Heart right ventricle (tissue), 16 donors: ENCODE measurements around the gene KISS1R. TPM values are rescaled to one million over a fixed set of nuclear protein-coding genes. Genes with fewer than 3 reads are reported as not detected.

Source experiments
- ATAC-seq, 8 donors: fragments of 200-7000 bp; cut with Tn5 transposase; one replicate each; pipeline ENCODE4 v1.9.1; 2020; ENCODE audit warnings: mild to moderate bottlenecking in 8 of 8, moderate library complexity in 8 of 8, moderate number of reproducible peaks in 1 of 8
- DNase-seq, 2 donors: peaks; one replicate each; pipeline ENCODE4 v3.0.0-alpha.2; 2020
- H3K27ac ChIP-seq, 10 donors: fragments of 200-600 bp; sonication (generic) in 2 of 10; one replicate each; pipeline versions ENCODE4 v1.5.0 to v1.8.0; 2020 to 2022; ENCODE audit warnings: mild to moderate bottlenecking in 3 of 10
- H3K27me3 ChIP-seq, 7 donors: fragments of 200-600 bp; one replicate each; pipeline ENCODE4 v1.8.0; 2021 to 2022; ENCODE audit warnings: mild to moderate bottlenecking in 2 of 7
- H3K36me3 ChIP-seq, 9 donors: fragments of 200-600 bp; sonication (generic) in 1 of 9; one replicate each; pipeline versions ENCODE4 v1.5.0 to v1.8.0; 2020 to 2022; ENCODE audit warnings: mild to moderate bottlenecking in 2 of 9
- H3K4me1 ChIP-seq, 9 donors: fragments of 200-600 bp; sonication (generic) in 1 of 9; one replicate each; pipeline versions ENCODE4 v1.5.0 to v1.8.0; 2020 to 2022; ENCODE audit warnings: mild to moderate bottlenecking in 4 of 9
- H3K4me3 ChIP-seq, 10 donors: fragments of 200-600 bp; sonication (generic) in 2 of 10; one replicate each; pipeline versions ENCODE4 v1.5.0 to v1.8.0; 2020 to 2022; ENCODE audit warnings: mild to moderate bottlenecking in 7 of 10, moderate library complexity in 2 of 10
- H3K9me3 ChIP-seq, 11 donors: fragments of 200-600 bp in 10 of 11; sonication (generic) in 2 of 11; one replicate each; pipeline versions ENCODE4 v1.5.0 to v1.8.0; 2013 to 2022; ENCODE audit warnings: mild to moderate bottlenecking in 2 of 11, control low read depth in 1 of 11, moderate library complexity in 1 of 11
- WGBS, 2 donors: extraction: QIAGEN DNeasy Blood & Tissue Kit; methylation state at CpG; one replicate each; pipeline ENCODE4 v1.1.7; 2013; ENCODE audit warnings: inconsistent platforms in 1 of 2; 5-methylcytosine and 5-hydroxymethylcytosine counted together
- intact Hi-C, 10 donors: fragments of 100-400 bp; cut with DNase I; formaldehyde crosslinking; loops; one replicate each; pipeline versions ENCODE4 v1.11.1 to v1.14.2; 2022
- polyA plus RNA-seq, 2 donors: library from polyadenylated mRNA; stranded (reverse); fragments of 200-250 nt; gene quantifications; one replicate each; pipeline ENCODE4 v1.2.3, GENCODE V29; 2013
- total RNA-seq, 10 donors: library from RNA; stranded (reverse); fragmentation: NEBNext Ultra II Directional in 3 of 10; extraction: Animal tissue kit (Norgen Biotek cat#: 25700) in 3 of 10; gene quantifications; one replicate each; pipeline versions ENCODE4 v1.2.1 to v1.2.4, GENCODE V29; 2021 to 2023
- TF ChIP-seq, protein P1 (sequence below), 9 donors: fragments of 200-600 bp; sonication (generic) in 2 of 9; IDR thresholded peaks; one replicate each; pipeline versions ENCODE4 v1.5.0 to v1.8.0; 2021 to 2022; ENCODE audit warnings: antibody characterized with exemption in 9 of 9, mild to moderate bottlenecking in 5 of 9, moderate library complexity in 1 of 9
- donor health status: Arrhythmogenic right ventricular cardiomyopathy.
- donor health status: ischemic (EF 13 %, LVEDD 7.1; RV severe dilation, severe dysfunction).
- donor health status: healthy with polysubstance abuse.
- donor health status: DM: no; HTN: yes; CAD: no.
- donor health status: DM: no; HTN: no; CAD: no.
- donor health status: ischemic (EF 25% LVEDD 6.9; RV normal size, moderate dysfunction).
- donor health status: ischemic (EF 25% LVEDD 5.7; RV mildly dilated, moderate dysfunction).
- donor health status: healthy.
- donor health status: DM: yes; HTN: yes; CAD: no.
- donor health status: Ischemic cardiomyopathy.
- donor health status: ischemic (EF 35%, LVEDD 5.7; RV mildly dilated, moderate dysfunction).
- donor health status: nonischemic (EF 11% LVEDD 7.7; RV severe dilation, severe dysfunction).
- donor health status: DM: yes; HTN: yes; CAD: no.
- donor health status: PGD.
- donor health status: ischemic (EF 29% LVEDD 5.4; RV normal size, mild dysfunction).
- donor health status: nonischemic (EF 23%, LVEDD 6.1; RV moderate dilation, normal function).

KISS1R gene
- total and polyA plus RNA-seq, 12 donors = not detected

DNA sequence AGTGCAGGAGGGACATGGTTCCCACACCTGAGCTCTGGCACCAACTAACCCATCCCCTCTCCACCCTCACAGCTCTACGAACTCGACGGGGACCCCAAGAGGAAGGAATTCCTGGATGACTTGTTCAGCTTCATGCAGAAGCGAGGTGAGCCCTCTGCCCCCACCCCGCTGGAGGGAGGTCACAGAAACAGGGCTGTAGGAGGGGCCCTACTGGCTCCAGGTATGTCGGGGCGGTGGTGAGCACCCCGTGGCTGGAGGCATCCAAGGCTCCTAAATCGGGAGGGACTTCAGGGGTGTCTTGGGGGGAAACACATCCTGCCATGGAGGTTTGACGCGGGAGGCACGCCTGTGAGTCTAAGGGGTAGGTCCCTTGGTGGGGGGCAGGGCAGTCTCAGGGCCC lies 42.9 kb downstream of the KISS1R start:
- WGBS, 2 donors = 67 to 68% methylated on average over 12 of the region's 12 CpGs
- Histone ChIP-seq H3K4me3 (no peak overlapping the region), H3K27ac (no peak overlapping the region), H3K27me3 (no peaks in the 10 kb centered on the region), H3K9me3 (no peaks in the 10 kb centered on the region), H3K4me1 (no peaks in the 10 kb centered on the region), H3K36me3 (peaks cover 0 to 37% (median 6%) of the 10 kb centered on the region in 9 donors)
- DNase-seq (no peak), ATAC-seq (no peak)
- intact Hi-C loops = no loop called here
- TF ChIP-seq, protein P1, sequence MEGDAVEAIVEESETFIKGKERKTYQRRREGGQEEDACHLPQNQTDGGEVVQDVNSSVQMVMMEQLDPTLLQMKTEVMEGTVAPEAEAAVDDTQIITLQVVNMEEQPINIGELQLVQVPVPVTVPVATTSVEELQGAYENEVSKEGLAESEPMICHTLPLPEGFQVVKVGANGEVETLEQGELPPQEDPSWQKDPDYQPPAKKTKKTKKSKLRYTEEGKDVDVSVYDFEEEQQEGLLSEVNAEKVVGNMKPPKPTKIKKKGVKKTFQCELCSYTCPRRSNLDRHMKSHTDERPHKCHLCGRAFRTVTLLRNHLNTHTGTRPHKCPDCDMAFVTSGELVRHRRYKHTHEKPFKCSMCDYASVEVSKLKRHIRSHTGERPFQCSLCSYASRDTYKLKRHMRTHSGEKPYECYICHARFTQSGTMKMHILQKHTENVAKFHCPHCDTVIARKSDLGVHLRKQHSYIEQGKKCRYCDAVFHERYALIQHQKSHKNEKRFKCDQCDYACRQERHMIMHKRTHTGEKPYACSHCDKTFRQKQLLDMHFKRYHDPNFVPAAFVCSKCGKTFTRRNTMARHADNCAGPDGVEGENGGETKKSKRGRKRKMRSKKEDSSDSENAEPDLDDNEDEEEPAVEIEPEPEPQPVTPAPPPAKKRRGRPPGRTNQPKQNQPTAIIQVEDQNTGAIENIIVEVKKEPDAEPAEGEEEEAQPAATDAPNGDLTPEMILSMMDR (IDR thresholded peaks at IDR 0.05) = no peak

DNA sequence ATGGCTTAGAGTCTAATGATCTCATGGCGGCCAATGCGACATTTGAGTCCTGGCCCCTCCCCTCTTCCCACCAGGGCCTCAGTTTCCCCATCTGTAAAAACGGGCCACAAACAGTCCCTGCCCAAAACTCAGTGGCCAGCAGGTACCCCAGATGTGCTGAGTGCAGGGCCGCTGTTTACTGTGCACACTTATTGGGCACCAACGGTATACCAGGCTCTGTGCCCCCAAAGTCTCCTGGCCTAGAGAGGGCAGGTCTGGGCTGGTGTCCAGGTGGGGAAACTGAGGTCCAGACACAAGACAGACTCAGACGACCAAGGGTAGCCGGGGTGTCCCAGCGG lies 43.4 kb downstream of the KISS1R start:
- Histone ChIP-seq H3K9me3 (no peaks in the 10 kb centered on the region), H3K4me3 (no peak overlapping the region), H3K27ac (no peak overlapping the region), H3K27me3 (no peaks in the 10 kb centered on the region), H3K4me1 (no peaks in the 10 kb centered on the region), H3K36me3 (peaks cover 0 to 43% (median 12%) of the 10 kb centered on the region in 9 donors)
- ATAC-seq (no peak), DNase-seq (no peak)
- intact Hi-C loops = no loop called here
- 83 to 85% methylated on average over 8 of the region's 8 CpGs for WGBS, 2 donors
- TF ChIP-seq, protein P1 (IDR thresholded peaks at IDR 0.05) = no peak

DNA sequence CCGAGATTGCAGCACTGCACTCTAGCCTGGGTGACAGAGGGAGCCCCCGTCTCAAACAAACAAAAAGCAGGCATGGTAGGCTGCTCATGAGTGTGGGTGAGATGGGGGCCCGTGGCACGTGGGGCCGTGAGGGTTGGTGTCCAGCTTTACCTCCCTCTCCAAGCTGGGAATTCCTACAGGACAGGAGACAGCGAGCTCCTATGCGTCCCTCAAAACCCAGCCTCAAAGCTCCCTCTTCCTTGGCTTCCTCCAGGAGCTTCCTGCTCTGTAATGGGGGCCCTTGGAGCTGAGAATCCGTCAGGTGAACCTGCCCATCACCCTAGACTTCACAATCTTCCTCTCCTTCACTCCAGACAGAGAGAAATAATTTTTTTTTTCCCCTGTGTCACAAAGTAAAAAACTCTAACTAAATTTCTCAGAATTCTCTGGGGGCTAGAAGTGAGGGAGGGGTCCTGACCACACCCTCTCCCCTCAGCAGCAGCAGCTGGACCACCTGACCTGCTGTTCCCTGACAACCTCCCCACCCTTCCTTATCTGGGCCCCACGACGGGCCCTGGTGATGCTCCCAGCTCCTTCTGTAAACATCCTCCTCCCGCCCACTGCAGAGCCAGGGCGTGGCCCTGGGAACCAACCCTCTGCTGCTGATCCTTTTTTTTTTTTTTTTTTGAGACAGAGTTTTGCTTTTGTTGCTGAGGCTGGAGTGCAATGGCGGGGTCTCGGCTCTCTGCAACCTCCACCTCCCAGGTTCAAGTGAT lies 44.9 kb downstream of the KISS1R start:
- Histone ChIP-seq H3K27ac (no peak overlapping the region), H3K4me3 (no peak overlapping the region), H3K4me1 (no peaks in the 10 kb centered on the region), H3K27me3 (no peaks in the 10 kb centered on the region), H3K36me3 (peaks cover 0 to 54% (median 12%) of the 10 kb centered on the region in 9 donors), H3K9me3 (peaks cover 0 to 5% (median 0%) of the 10 kb centered on the region in 11 donors)
- no peak for DNase-seq
- TF ChIP-seq, protein P1 (IDR thresholded peaks at IDR 0.05) = no peak
- 82 to 86% methylated on average over 14 of the region's 14 CpGs for WGBS, 2 donors
- no peak for ATAC-seq
- intact Hi-C loops = no loop called here

DNA sequence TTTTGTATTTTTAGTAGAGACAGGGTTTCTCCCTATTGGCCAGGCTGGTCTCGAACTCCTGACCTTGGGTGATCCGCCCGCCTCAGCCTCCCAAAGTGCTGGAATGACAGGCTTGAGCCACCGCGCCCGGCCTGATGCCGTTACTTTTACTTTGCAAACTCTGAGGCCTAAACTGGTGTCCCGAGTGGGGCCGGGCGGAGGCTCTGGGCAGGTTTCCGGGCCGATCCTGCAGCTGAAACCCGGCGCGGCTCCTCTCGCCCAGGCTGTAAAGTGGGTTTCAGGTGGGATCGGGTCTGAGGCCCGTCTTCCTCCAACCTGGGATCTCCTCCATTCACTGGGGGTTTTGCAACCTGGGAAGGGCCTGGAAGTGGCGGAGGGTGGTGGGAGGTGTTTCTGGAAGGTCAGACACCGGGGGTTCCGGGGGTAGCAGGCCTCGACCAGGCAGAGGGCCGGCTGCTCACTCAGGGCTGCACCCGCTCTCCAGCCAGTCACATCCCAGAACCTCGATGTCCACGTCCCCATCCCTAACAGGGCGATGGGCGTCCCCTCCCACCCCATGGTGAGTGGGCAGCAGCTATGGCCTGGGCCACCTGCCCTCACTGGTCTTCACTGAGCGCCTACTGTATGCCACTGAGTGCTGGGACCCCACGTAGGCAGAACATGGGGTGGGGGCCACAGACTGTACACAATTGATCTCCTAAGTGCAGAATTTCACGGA lies 45.7 kb downstream of the KISS1R start:
- WGBS, 2 donors = 91 to 92% methylated on average over 31 of the region's 31 CpGs
- H3K4me3 ChIP-seq = no peak overlapping the region
- H3K9me3 ChIP-seq = peaks cover 0 to 5% (median 0%) of the 10 kb centered on the region in 11 donors
- H3K27ac ChIP-seq = no peak overlapping the region
- ATAC-seq (no peak), DNase-seq (no peak)
- no peaks in the 10 kb centered on the region for H3K27me3 ChIP-seq
- H3K36me3 ChIP-seq = peaks cover 0 to 61% (median 12%) of the 10 kb centered on the region in 9 donors
- no peaks in the 10 kb centered on the region for H3K4me1 ChIP-seq
- intact Hi-C loops = no loop called here
- TF ChIP-seq, protein P1 (IDR thresholded peaks at IDR 0.05) = no peak
